Skeletal muscle satellite cell (primary cell): ENCODE results near the gene PLCB3.

Experiments used
- H3K27me3 ChIP-seq: 2 replicates; pipeline ENCODE4 v1.7.0; 2013; ENCODE audit warnings: low read length; ENCODE audit not compliant: control insufficient read depth, insufficient read depth
- H3K36me3 ChIP-seq: 2 replicates; pipeline ENCODE4 v1.7.0; 2013; ENCODE audit warnings: mild to moderate bottlenecking, control low read depth, low read length; ENCODE audit not compliant: insufficient read depth
- H3K4me1 ChIP-seq: 2 replicates; pipeline ENCODE4 v1.7.0; 2013; ENCODE audit warnings: low read length; ENCODE audit not compliant: control insufficient read depth, insufficient read depth
- H3K4me2 ChIP-seq: 2 replicates; pipeline ENCODE4 v1.7.0; 2013; ENCODE audit warnings: mild to moderate bottlenecking, low read length
- H3K4me3 ChIP-seq: 2 replicates; pipeline ENCODE4 v1.7.0; 2013; ENCODE audit warnings: low read length
- H3K9ac ChIP-seq: 2 replicates; pipeline ENCODE4 v1.7.0; 2013; ENCODE audit warnings: mild to moderate bottlenecking, low read depth, low read length, moderate library complexity
- H3K9me3 ChIP-seq: replicated peaks from 2 replicates; pipeline ENCODE4 v1.7.0; 2013; ENCODE audit warnings: mild to moderate bottlenecking, control low read depth, low read length

Gene PLCB3

GRCh38 chr11:64232182-64232966 lies 19.0 kb upstream of the PLCB3 start:
- H3K4me3 ChIP-seq = no peak overlapping the region
- no peaks in the 10 kb centered on the region for H3K27me3 ChIP-seq
- no peak overlapping the region for H3K9ac ChIP-seq
- H3K4me1 ChIP-seq = peaks cover 36% of the 10 kb centered on the region
- peaks cover 10% of the 10 kb centered on the region for H3K36me3 ChIP-seq
- peak overlapping the region; percentile 11 for H3K4me2 ChIP-seq
- no peaks in the 10 kb centered on the region for H3K9me3 ChIP-seq

- no peak overlapping the region for H3K4me3 ChIP-seq
- H3K9me3 ChIP-seq = no peaks in the 10 kb centered on the region
- peak overlapping the region; percentile 11 for H3K4me2 ChIP-seq
- H3K4me1 ChIP-seq = peaks cover 33% of the 10 kb centered on the region
- no peak overlapping the region for H3K9ac ChIP-seq
- peaks cover 10% of the 10 kb centered on the region for H3K36me3 ChIP-seq
- no peaks in the 10 kb centered on the region for H3K27me3 ChIP-seq
Measured at GRCh38 chr11:64232967-64233315, 18.4 kb upstream of the PLCB3 start.

- Histone ChIP-seq H3K9ac (peak within 1 kb of the TSS; percentile 66), H3K4me1 (peaks cover 33% of the 10 kb centered on the region), H3K9me3 (no peaks in the 10 kb centered on the region), H3K4me3 (peak within 1 kb of the TSS; percentile 85), H3K36me3 (peaks cover 15% of the 10 kb centered on the region), H3K27me3 (no peaks in the 10 kb centered on the region), H3K4me2 (peak within 1 kb of the TSS; percentile 95)
Measured at GRCh38 chr11:64233913-64234586, 17.3 kb upstream of the PLCB3 start, which contains the start of gene VEGFB. VEGFB (plus strand) TSS chr11:64234584; CDS start chr11:64234834, 250 bp downstream.

GRCh38 chr11:64234647-64235379 lies 16.5 kb upstream of the PLCB3 start:
- peak overlapping the region; percentile 95 for H3K4me2 ChIP-seq
- H3K4me3 ChIP-seq = peak overlapping the region; percentile 85
- H3K36me3 ChIP-seq = peaks cover 13% of the 10 kb centered on the region
- H3K9ac ChIP-seq = peak overlapping the region; percentile 62
- peaks cover 26% of the 10 kb centered on the region for H3K4me1 ChIP-seq
- no peaks in the 10 kb centered on the region for H3K9me3 ChIP-seq
- H3K27me3 ChIP-seq = no peaks in the 10 kb centered on the region

- Histone ChIP-seq H3K4me1 (peaks cover 28% of the 10 kb centered on the region), H3K4me2 (peak overlapping the region; percentile 95), H3K9me3 (no peaks in the 10 kb centered on the region), H3K36me3 (peaks cover 13% of the 10 kb centered on the region), H3K27me3 (no peaks in the 10 kb centered on the region), H3K9ac (peak overlapping the region; percentile 62), H3K4me3 (peak overlapping the region; percentile 85)
Measured at GRCh38 chr11:64235437-64236161, 15.7 kb upstream of the PLCB3 start.

GRCh38 chr11:64237484-64237951 lies 13.8 kb upstream of the PLCB3 start:
- Histone ChIP-seq H3K36me3 (peaks cover 13% of the 10 kb centered on the region), H3K9me3 (no peaks in the 10 kb centered on the region), H3K27me3 (no peaks in the 10 kb centered on the region), H3K4me3 (no peak overlapping the region), H3K9ac (no peak overlapping the region), H3K4me2 (no peak overlapping the region), H3K4me1 (peaks cover 29% of the 10 kb centered on the region)

GRCh38 chr11:64238076-64238475 lies 13.3 kb upstream of the PLCB3 start:
- no peaks in the 10 kb centered on the region for H3K9me3 ChIP-seq
- H3K4me2 ChIP-seq = no peak overlapping the region
- H3K27me3 ChIP-seq = no peaks in the 10 kb centered on the region
- H3K4me3 ChIP-seq = no peak overlapping the region
- H3K4me1 ChIP-seq = peaks cover 35% of the 10 kb centered on the region
- H3K36me3 ChIP-seq = peaks cover 15% of the 10 kb centered on the region
- no peak overlapping the region for H3K9ac ChIP-seq

- Histone ChIP-seq H3K4me2 (no peak overlapping the region), H3K4me3 (no peak overlapping the region), H3K27me3 (no peaks in the 10 kb centered on the region), H3K4me1 (peaks cover 38% of the 10 kb centered on the region), H3K36me3 (peaks cover 22% of the 10 kb centered on the region), H3K9me3 (no peaks in the 10 kb centered on the region), H3K9ac (no peak overlapping the region)
Measured at GRCh38 chr11:64238999-64239398, 12.3 kb upstream of the PLCB3 start.

GRCh38 chr11:64239662-64240434 lies 11.5 kb upstream of the PLCB3 start:
- Histone ChIP-seq H3K27me3 (no peaks in the 10 kb centered on the region), H3K4me2 (peak overlapping the region; percentile 89), H3K9ac (peak overlapping the region; percentile 88), H3K36me3 (peaks cover 27% of the 10 kb centered on the region), H3K4me1 (peaks cover 43% of the 10 kb centered on the region), H3K4me3 (peak overlapping the region; percentile 89), H3K9me3 (no peaks in the 10 kb centered on the region)

GRCh38 chr11:64240435-64241240 lies 10.7 kb upstream of the PLCB3 start, which contains the start of gene FKBP2:
FKBP2 (plus strand) TSS chr11:64241095; CDS start chr11:64242388, 1,293 bp downstream.
- Histone ChIP-seq H3K9me3 (no peaks in the 10 kb centered on the region), H3K4me3 (peak within 1 kb of the TSS; percentile 100), H3K27me3 (no peaks in the 10 kb centered on the region), H3K4me2 (peak within 1 kb of the TSS; percentile 89), H3K9ac (peak within 1 kb of the TSS; percentile 97), H3K36me3 (peaks cover 29% of the 10 kb centered on the region), H3K4me1 (peaks cover 40% of the 10 kb centered on the region)
